GM21526 (cell line): ENCODE data around the gene GLT8D2.
"Not testable (repeated sequence)": the region's sequence is repeated elsewhere in the genome, so short reads cannot be mapped to it uniquely, and the experiment has no call there.

Experiments
- ATAC-seq: cut with Tn5 transposase; IDR thresholded peaks from one replicate; pipeline ENCODE4 v1.9.1; 2021; ENCODE audit warnings: moderate library complexity; ENCODE audit not compliant: unreplicated experiment, low FRiP score

GLT8D2 gene

DNA sequence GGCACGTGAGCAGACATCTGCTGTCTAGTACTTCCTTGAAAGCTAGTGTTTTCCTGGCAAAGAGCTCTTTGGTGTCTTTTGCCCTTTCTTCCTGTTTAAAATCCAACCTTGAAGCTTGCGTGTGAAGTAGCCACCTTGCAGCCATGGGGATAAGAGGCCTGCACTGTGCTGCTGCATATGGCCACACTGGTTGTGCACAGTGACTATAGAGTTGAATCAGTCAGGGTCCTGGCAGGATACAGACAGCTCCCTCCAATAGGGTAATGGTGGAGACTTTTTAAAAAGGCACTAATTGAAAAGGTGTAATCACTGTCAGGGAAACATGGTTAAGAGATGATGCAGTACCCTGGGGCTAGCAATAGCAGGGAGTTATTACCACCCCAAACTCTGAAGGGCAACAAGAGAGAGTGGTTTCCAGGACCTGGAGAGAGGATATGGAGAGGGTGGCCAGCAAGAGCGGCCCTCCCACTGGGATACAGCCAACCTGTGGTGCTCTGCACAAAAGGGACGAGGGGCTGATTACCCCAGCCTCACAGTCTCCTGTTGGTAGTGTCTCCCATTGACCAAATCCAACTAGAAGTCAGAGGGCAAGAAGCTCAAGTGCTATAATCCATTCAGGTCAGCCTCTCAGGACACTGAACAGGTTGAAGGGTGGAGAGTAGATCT is 4.8 kb upstream of the GLT8D2 start:
- ATAC-seq, result no peak

DNA sequence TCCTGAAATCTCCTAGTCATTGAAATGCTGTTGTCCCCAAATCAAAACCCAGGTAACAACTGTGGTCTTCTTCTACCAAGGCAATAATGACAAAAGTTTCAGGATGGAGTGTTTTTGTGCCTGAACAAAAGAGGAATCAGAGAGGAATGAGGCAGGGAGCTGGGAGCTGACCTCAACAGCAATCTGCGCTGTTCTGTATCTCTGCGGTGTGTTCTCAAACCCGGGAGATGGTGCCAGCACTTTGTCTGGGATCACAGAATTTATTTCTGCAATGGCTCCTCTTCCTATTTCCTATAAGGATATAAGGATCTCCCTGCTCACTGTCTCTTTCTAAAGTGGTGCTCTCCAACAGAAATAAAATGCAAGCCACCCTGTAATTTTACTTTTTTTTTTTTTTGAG is 449 bp upstream of the GLT8D2 start:
- ATAC-seq, result no peak

DNA sequence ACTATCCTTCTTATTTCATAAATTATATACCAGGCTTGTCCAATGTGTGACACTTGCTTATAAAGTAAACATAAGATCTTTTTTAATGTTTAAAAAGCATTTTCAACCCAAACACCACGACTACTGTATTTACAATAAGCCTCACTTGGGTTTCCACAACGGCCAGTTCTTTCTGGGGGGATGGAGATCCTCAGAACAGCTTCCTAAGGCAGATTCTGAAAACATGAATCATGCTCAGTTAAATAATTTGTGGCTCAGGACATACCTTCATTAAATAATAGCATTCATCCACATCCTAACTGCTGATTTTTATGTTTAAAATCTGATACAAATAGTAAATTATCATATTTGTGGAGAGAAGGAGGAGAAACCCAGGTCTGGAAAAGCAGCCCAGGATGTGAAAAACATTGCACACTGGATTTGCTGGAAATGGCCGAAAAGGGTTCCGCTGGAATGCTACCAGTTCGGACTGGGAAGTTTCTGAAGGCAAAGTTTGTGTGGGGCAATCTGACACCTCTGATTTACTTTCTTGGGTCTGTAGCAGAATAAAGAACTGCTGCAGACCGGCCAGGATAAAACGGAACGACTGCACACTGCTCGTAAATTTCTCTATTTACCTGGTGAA is 597 bp downstream of the GLT8D2 start:
- ATAC-seq, result no peak

DNA sequence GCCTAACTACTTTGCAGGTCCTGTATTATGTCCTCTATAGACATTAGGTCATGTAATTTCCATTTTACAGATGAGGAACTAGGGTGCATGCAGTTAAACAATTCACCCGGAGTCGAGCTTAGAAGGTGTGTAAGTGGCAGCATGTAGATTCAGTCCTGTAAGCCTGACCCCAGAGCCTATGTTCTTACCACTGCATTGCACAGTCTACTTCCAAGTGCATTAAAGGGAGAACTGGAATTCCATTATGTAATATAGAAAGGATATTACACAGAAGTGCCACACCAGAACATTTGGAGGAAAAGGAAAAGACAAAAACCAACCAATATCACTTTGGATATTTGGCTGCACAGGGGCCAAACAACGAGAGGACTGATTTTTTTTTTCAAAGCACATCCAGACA is 1.2 kb downstream of the GLT8D2 start:
- no peak for ATAC-seq

DNA sequence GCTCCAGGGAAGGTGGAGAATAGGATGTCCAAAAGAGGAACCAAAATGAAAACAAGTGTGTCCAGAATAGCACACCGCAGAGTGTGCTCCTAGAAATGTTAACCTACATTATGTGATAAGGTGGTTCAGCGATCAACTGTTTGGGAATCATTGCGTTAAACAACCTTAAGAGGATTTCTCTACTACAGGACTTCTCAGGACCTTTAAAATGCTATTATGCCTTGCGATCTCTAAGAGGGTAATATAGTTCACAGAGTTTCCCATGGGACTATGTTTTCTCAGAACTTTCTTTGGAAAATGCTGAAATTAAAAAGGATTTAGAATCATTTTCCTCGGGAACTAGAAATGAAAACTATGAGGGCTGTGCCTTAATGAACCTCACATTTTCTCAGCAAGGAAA is 1.8 kb downstream of the GLT8D2 start:
- no peak for ATAC-seq

DNA sequence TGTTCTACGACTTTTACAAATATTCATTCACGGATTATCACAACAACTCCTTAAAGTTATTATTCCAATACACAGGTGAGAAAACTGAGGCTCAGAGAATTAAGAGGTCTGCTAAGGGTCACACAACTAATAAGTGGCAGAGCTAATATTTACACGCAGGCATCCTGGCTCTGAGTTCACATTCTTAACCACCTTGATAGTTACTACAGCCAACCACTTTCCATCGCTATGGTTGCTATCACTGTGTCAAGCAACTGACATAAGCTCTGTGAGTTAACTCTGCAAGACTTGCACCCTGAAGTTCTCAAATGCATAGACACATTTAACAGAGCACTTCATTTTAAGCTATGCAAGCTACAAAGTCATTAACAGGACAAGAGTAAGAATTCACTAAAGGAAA is 3.7 kb downstream of the GLT8D2 start:
- no peak for ATAC-seq

DNA sequence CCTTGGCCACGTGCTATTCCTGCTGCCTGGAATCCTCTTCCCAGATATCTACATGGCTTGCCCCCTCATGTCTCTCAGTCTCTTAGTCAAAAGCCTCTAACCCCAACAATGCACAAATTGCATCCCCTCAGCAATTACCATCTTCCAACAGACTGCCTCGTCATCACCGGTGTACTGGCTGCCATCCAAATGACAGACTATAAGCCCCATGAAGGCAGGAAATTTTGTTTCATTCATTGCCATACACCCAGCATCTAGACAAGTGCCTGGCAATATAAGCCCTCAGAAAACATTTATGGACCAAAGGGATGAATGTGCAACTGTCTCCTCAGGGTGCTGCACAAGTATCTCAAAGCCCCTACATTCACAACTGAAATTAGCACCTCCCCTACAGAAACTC is 5.8 kb downstream of the GLT8D2 start:
- ATAC-seq, result no peak

DNA sequence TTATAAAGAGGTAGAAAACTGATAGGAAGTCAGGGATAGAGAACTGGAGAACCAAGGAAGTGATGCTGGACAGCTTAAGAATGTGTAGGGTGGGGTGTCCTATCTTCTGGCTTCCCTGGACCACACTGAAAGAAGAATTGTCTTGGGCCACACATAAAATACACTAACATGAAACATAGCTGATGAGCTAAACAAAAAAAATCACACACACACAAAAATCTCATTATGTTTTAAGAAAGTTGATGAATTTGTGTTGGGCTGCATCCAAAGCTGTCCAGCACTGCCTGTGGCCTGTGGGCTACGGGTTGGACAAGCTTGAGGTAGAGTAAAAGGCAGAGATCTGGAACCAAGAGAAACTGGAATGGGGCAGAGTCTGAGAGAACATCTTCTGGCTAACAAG is 7.4 kb downstream of the GLT8D2 start:
- ATAC-seq, result no peak

DNA sequence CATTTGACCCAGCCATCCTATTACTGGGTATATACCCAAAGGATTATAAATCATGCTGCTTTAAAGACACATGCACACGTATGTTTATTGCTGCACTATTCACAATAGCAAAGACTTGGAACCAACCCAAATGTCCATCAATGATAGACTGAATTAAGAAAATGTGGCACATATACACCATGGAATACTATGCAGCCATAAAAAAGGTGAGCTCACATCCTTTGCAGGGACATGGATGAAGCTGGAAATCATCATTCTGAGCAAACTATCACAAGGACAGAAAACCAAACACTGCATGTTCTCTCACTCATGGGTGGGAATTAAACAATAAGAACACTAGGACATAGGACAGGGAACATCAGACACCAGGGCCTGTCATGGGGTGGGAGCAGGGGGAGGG is 10.2 kb downstream of the GLT8D2 start:
- ATAC-seq, result not testable (repeated sequence)

DNA sequence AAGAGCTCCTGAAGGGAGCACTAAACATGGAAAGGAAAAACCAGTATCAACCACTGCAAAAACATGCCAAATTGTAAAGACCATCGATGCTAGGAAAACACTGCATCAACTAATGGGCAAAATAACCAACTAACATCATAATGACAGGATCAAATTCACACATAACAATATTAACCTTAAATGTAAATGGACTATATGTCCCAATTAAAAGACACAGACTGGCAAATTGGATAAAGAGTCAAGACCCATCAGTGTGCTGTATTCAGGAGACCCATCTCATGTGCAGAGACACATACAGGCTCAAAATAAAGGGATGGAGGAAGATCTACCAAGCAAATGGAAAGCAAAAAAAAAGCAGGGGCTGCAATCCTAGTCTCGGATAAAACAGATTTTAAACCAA is 13.8 kb downstream of the GLT8D2 start:
- not testable (repeated sequence) for ATAC-seq

DNA sequence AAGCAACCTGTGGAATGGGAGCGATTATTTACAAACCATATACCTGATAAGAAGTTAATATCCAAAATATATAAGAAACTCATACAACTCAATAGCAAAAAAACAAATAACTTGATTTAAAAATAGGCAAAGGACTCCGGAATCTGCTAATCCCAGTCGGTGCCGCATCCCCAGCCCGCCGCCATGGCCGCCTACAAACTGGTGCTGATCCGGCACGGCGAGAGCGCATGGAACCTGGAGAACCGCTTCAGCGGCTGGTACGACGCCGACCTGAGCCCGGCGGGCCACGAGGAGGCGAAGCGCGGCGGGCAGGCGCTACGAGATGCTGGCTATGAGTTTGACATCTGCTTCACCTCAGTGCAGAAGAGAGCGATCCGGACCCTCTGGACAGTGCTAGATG is 19.4 kb downstream of the GLT8D2 start:
- ATAC-seq, result not testable (repeated sequence)

DNA sequence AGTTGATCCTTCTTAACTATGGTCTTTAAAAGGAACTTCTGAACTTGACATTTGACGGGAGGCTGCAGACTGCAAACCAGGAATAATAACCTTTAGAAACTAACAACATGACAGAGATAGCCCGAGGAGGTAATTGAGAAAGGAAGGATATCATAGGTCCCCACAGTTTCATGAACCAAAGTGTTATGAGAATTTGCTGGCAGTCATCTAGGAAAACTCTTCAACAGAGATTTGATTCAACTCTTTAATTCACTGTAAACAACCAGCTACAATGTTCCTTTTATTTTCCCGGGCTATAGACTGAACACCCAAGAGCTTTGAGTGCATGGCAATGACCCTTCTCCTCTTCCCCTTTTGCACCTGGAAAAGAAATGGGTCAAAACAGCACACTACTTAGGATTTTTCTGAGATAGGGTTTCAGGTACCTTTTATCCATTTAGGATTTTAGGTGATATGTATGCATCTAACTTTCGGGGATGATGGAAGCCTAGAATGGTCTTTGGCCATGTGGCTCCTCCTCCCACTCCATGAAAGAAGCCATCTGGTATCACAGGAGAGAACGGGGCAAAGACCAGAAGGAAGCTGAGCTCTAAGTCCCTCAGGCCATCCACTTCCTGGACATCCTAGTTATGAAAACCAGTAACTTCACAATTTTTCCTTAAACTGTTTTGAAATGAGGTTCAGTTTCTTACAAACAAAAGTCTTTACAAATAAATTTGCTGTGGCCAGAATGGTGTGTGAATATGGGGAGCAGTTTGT is 23.0 kb downstream of the GLT8D2 start:
- ATAC-seq, result no peak

DNA sequence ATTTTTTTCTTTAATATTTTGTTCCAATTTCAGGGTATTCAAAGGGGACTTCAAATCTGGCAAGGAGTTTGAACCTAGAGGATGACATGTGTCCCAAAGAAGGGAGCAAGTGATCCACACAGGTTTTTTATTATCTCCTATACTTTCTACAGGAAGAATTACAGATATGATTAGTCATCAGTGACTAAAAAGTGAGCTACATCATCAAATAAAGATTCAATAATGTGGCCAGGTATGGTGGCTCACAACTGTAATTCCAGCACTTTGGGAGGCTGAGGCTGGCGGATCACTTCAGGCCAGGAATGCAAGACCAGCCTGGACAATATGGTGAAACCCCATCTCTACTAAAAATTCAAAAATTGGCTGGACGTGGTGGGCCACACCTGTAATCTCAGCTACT is 24.2 kb downstream of the GLT8D2 start:
- ATAC-seq, result no peak

DNA sequence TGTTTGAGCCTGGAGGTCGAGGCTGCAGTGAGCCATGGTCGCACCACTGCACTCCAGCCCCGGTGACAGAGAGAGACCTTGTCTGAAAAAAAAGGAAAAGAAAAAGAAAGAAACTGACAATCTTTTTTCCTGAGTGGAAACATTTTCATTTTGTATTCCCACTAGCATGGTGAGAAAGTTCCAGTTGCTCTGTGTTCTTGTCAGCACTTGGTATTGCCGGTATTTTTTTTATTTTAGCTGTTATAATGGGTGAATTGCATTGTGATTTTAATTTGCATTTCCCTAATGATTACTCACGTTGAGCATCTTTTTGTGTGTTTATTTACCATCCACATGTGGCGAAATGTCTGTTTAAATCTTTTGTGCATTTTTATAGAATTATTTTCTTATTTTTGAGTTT is 25.6 kb downstream of the GLT8D2 start:
- no peak for ATAC-seq

DNA sequence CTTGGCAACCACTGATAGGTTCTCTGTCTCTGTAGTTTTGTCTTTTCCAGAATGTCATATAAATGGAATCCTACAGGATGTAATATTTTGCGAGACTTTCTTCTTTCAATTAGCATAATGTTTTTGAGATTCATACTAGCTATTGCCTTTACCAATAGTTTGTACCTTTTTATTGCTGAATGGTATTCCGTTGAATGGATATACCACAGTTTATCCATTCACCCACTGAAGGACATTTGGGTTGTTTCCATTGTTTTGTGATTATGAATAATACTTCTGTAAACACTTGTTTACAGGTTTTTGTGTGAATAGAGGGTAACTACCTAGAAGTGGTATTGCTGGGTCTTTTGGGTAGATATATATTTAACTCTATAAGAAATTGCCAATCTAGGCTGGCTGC is 26.3 kb downstream of the GLT8D2 start:
- no peak for ATAC-seq

DNA sequence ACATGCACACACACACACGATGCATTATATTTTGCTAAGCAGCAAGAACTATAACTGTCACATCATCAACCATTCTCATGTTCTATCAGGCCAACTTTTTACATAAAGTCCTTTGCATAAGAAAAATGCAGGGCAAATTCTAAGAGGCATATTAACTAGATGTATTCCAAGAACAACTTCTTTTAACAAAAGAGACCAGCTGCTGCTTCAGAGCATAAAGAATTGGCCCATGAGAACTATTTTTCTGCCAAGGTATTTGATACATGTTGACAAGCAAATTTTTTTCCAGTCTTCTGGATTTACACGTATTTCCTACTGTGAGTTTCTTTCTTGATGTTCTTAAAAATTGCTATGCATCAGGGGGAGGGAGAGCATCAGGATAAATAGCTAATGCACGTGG is 27.2 kb downstream of the GLT8D2 start:
- no peak for ATAC-seq

DNA sequence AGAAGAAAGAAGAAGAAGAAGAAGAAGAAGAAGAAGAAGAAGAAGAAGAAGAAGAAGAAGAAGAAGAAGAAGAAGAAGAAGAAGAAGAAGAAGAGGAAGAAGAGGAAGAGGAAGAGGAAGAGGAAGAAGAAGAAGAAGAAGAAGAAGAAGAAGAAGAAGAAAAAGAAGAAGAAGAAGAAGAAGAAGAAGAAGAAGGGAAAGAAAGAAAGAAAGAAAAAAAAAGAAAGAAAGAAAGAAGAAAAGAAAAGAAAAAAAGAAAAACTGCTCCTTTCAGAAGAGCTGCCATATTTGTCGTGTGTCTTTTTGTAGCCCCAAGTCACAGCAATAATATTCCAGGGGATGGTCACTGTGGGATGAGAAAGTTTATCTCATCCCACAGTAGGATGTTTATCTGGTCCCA is 28.1 kb downstream of the GLT8D2 start:
- not testable (repeated sequence) for ATAC-seq

DNA sequence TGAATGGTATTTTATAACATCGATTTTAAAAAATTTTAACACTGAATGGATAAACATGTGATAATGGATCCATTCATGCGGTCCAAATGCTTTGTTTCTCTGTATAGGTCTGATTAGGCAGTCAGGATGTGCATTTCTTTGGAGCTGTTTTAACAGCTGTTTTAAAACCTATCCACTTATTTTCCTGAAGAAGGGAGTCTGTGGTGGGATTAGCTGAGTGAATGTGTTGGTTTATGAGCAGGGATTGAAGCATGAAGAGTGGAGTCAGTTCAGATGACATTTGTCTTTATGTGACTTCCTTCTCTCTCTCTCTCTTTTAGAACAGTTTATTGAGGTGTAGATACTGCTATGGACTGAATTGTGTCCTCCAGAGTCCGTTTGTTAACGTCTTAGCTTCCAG is 37.7 kb downstream of the GLT8D2 start:
- ATAC-seq, result no peak

DNA sequence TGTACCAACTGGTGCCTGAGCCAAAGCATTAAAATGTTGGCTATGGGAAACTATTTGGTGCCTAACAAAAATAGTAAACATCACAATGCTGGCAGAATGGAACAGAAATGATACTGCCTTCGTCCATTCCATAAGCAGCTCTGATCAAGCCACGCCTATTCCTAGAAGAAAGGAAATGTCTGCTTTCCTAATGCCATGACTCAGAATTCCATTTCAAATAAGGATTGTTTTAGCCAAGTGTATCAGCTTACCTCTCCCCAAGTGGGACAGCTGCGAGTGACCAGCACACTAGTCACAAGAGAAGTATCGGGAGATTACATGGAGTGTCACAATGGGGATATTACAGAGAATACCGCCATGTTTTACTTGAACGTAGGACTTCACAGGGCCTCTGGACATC is 38.7 kb downstream of the GLT8D2 start:
- ATAC-seq, result no peak

DNA sequence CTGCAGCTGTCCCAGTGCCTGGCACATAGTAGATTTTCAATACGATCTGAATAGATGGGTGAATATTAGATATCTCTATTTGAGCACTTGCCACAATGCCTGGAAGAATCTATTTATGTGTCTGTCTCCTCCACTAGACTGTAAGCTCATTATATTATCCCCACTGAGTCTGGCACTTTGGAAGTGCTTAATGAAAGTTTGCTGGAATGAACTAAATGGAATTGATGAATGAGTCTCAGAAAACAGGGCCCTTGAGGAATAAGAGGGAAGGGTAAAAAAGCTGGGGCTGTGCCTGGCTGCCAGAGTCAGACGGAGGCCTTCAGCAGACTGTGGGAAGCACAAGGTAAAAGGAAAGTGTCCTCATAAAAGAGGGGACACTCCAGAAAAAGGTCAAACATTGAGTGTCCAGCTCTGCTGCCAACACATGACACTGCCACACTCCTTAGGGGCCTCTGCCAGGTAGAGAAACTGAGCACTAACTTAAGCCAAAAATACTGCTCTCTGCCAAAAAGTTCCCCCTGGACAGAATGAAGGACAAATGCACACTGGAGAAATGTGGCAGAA is 39.3 kb downstream of the GLT8D2 start:
- no peak for ATAC-seq

DNA sequence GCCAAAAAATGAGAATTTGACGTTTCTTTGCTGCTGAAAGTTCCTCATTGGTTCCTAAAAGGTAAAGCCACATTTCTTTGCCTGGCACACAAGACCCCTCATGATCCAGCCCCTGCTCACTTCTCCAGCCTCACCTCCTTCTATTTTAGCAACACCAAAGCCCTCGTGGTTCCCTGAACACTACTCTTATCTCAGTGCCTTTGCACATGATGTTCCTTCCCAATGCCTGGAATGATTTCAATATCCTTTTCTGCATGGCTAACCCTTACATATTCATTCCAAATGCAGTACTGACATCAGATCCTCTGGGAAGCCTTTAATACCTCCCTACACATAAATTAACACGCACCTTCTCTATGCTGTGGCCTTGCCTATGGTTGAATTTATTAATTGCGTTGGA is 39.9 kb downstream of the GLT8D2 start:
- ATAC-seq, result no peak

DNA sequence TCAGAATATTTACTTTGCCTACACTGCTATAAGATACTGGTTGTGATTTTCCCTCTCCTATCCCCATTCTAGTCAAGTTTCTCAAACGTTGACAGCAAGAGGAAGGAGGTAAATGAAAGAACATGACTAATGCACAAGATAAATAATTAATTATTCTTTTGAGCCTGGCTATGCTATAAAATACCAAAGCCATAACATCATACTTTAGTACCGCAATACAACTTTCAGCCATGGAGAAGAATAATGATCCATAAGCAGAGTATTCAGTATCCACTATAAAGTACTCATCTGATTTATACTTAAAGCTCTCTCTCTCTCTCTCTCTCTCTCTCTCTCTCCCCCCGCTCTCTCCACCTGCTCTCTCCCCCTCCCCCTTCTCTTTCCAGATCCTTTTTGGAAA is 43.1 kb downstream of the GLT8D2 start:
- no peak for ATAC-seq
